K562 (cell line): Measurements from ENCODE around the gene NEB.

Experiments
- EP300 ChIP-seq: IDR thresholded peaks from 2 replicates; pipeline ENCODE4 v1.6.1; 2012; ENCODE audit warnings: low read length, improper control_type of control experiment
- FOXJ3 ChIP-seq: sonication (generic); formaldehyde crosslinking; IDR thresholded peaks from 2 replicates; pipeline ENCODE4 v1.4.0; 2020; ENCODE audit warnings: mild to moderate bottlenecking, missing genetic modification reagents
- JUND ChIP-seq, 2 experiments: IDR thresholded peaks; 2 replicates in 1 of 2; 3 replicates in 1 of 2; pipeline ENCODE4 v1.6.1; 2011; ENCODE audit warnings: borderline replicate concordance in 2 of 2, low read depth in 2 of 2, low read length in 2 of 2, improper control_type of control experiment in 1 of 2, missing biosample characterization in 1 of 2, missing genetic modification characterization in 1 of 2, missing genetic modification reagents in 1 of 2
- RFX5 ChIP-seq: IDR thresholded peaks from 2 replicates; pipeline ENCODE4 v1.6.1; 2011; ENCODE audit warnings: low read depth, mild to moderate bottlenecking, improper control_type of control experiment, low read length
- TCF7L2 ChIP-seq: fragments of 150-350 bp; IDR thresholded peaks from 2 replicates; pipeline ENCODE4 v1.6.1; 2016; ENCODE audit warnings: low read depth, mild to moderate bottlenecking, low read length, moderate library complexity
- ZBTB7A ChIP-seq: IDR thresholded peaks from 2 replicates; pipeline ENCODE4 v1.6.1; 2011; ENCODE audit warnings: low read depth, mild to moderate bottlenecking, low read length, moderate library complexity, borderline replicate concordance; ENCODE audit not compliant: control insufficient read depth
- ZNF140 ChIP-seq: fragments of 250-450 bp; sonication (Bioruptor Pico); IDR thresholded peaks from 2 replicates; pipeline ENCODE4 v1.8.0; 2021; ENCODE audit warnings: moderate library complexity, mild to moderate bottlenecking, inconsistent platforms

DNA sequence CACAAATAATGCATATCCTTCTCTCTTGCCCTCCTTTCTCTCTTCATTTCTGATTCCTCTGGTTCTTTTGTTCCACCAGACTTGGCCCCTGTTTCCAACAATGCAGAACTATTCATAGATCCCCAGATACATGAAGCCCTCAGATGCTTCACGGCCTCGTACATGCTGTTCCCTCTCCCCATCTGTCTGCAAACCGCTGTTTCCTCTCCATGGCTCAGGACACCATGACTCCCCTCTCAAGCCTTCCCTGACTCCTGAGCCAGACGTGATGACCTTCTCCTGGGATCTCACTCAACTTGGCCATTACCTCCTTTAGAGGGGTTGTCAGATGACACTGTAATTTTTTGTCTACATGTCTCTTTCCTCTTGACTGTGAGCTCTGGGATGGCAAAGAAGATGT is 15.5 kb downstream of the NEB start:
- TF ChIP-seq RFX5, result no peak
- no peak for TF ChIP-seq FOXJ3 (CRISPR knock-in tag)
- no peak for TF ChIP-seq TCF7L2
- TF ChIP-seq EP300, result no peak
- TF ChIP-seq JUND (IDR thresholded peaks at IDR 0.05; ENCODE audit: borderline replicate concordance, low read depth, low read length), result no peak
- TF ChIP-seq JUND (tag; IDR thresholded peaks at IDR 0.05; ENCODE audit: borderline replicate concordance, low read depth, low read length), result no peak
- TF ChIP-seq ZBTB7A, result no peak
- no peak for TF ChIP-seq ZNF140
